Left ventricle myocardium inferior (tissue), 1 donor: ENCODE data around the gene SLC44A2. TPM values are rescaled to one million over a fixed set of nuclear protein-coding genes. Genes with fewer than 3 reads are reported as not detected.
A peak's percentile ranks its signal among the peaks of the same experiment; 100 is the strongest.

ENCODE experiments used
- DNase-seq: peaks from one replicate; pipeline ENCODE4 v3.0.0-alpha.2; 2020
- H3K27ac ChIP-seq: fragments of 200-600 bp; replicated peaks from 2 replicates; pipeline ENCODE4 v1.8.0; 2021
- H3K27me3 ChIP-seq: fragments of 200-600 bp; 2 replicates; pipeline ENCODE4 v1.8.0; 2021; ENCODE audit warnings: low read depth
- H3K36me3 ChIP-seq: fragments of 200-600 bp; 2 replicates; pipeline ENCODE4 v1.8.0; 2021
- H3K4me1 ChIP-seq: fragments of 200-600 bp; 2 replicates; pipeline ENCODE4 v1.8.0; 2021
- H3K4me3 ChIP-seq: fragments of 200-600 bp; 2 replicates; pipeline ENCODE4 v1.8.0; 2021; ENCODE audit warnings: mild to moderate bottlenecking, moderate library complexity
- H3K9me3 ChIP-seq: fragments of 200-600 bp; replicated peaks from 2 replicates; pipeline ENCODE4 v1.8.0; 2021
- CTCF ChIP-seq: fragments of 200-600 bp; IDR thresholded peaks from 2 replicates; pipeline ENCODE4 v1.8.0; 2021; ENCODE audit warnings: antibody characterized with exemption, mild to moderate bottlenecking, borderline replicate concordance
- intact Hi-C: fragments of 100-400 bp; cut with micrococcal nuclease; formaldehyde crosslinking; loops from one replicate; pipeline ENCODE4 v1.11.0; 2022
- total RNA-seq: library from RNA; stranded (reverse); fragmentation: NEBNext Ultra II Directional; extraction: Animal tissue kit (Norgen Biotek cat#: 25700); gene quantifications from one replicate; pipeline ENCODE4 v1.2.1, GENCODE V29; 2021
- donor health status: DM: no; HTN: yes; CAD: no; lungs with severe emphysema.

Gene SLC44A2
- total RNA-seq, 1 donor from 2014 or later = 74.2 TPM

GRCh38 chr19:10604460-10604980, 20.8 kb upstream of the SLC44A2 start:
- Histone ChIP-seq H3K9me3 (no peaks in the 10 kb centered on the region), H3K4me1 (peaks cover 46% of the 10 kb centered on the region), H3K36me3 (no peaks in the 10 kb centered on the region), H3K4me3 (peak overlapping the region; percentile 100), H3K27me3 (no peaks in the 10 kb centered on the region), H3K27ac (peak overlapping the region; percentile 98)
- DNase-seq = peak; percentile 31
- TF ChIP-seq CTCF = no peak
- intact Hi-C loops = no loop called here

DNA sequence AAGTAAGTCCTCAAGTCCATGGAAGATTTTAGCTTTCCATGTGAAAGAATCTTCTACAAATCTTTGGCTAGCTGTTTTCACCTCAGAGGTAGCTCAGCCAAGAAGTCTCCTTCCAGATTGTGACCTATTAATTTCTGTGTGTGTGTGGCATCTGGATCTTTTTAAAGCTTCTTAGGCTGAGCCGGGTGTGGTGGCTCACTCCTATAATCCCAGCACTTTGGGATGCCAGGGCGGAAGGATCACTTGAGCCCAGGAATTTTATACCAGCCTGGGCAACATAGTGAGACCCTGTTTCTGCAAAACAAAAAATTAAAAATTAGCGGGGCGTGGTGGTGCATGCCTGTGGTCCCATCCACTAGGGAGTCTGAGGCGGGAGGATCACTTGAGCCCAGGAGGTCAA, 13.4 kb upstream of the SLC44A2 start:
- Histone ChIP-seq H3K27ac (peak overlapping the region; percentile 87), H3K27me3 (no peaks in the 10 kb centered on the region), H3K36me3 (no peaks in the 10 kb centered on the region), H3K4me3 (peak overlapping the region; percentile 35), H3K4me1 (peaks cover 53% of the 10 kb centered on the region), H3K9me3 (no peaks in the 10 kb centered on the region)
- intact Hi-C loops = no loop called here
- no peak for DNase-seq
- no peak for TF ChIP-seq CTCF

DNA sequence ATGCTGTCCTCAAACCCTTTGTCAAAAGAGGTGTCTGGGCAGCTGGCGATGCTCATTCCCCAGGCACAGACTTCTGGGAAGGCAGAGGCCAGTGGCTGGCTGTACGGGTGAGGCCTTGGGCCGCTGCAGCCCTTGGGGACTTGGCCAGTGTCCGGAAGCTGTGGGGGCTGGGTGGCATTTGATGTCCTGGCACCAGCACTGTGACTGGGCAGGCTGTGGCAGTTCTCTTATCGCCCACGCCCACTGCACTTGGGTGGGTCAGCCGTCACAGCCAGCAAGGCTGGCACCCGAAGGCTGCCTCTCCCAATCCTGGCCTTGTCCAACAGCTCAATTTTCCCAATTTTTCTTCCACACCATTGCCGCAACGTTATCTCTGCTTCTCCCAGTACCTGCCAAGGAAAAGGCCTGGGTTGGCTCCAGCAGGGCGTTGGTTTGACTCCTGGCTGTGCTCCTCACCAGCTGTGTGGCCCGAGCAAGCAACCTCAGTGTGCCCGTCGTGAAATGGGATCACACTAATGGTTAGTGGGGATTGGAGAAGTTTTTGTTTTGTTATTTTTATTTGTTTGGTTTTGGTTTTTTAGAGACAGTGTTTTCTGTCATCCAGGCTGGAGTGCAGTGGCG, 12.7 kb upstream of the SLC44A2 start:
- no peaks in the 10 kb centered on the region for H3K9me3 ChIP-seq
- peaks cover 59% of the 10 kb centered on the region for H3K4me1 ChIP-seq
- peak; percentile 87 for DNase-seq
- H3K36me3 ChIP-seq = no peaks in the 10 kb centered on the region
- no peaks in the 10 kb centered on the region for H3K27me3 ChIP-seq
- intact Hi-C loops = no loop called here
- H3K4me3 ChIP-seq = peak overlapping the region; percentile 35
- no peak for TF ChIP-seq CTCF
- H3K27ac ChIP-seq = peak overlapping the region; percentile 87

DNA sequence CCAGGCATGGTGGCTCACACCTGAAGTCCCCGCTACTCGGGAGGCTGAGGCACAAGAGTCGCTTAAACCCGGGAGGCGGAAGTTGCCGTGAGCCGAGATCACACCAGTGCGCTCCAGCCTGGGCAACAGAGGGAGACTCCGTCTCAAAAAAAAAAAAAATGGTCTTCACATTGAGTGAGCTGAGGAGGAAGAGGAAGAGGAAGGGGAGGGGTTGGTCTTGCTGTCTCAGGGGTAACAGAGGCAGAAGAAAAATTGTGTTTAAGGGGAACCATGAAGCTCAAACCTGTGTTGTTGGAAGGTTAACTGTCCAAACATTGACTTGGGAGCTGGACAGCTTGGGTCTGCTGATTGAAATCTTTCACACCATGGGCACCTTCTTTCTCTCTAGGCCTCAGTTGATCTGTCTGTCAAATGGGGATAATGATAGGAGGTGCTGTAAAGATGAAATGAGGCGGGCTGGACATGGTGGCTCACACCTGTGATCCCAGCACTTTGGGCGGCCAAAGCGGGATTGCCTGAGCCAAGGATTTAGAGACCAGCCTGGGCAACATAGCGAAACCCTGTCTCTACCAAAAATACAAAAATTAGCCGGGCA, 9.8 kb upstream of the SLC44A2 start:
- DNase-seq = no peak
- H3K36me3 ChIP-seq = no peaks in the 10 kb centered on the region
- intact Hi-C loops = no loop called here
- no peaks in the 10 kb centered on the region for H3K9me3 ChIP-seq
- no peak overlapping the region for H3K4me3 ChIP-seq
- peak overlapping the region; percentile 38 for H3K27ac ChIP-seq
- TF ChIP-seq CTCF = no peak
- peaks cover 59% of the 10 kb centered on the region for H3K4me1 ChIP-seq
- H3K27me3 ChIP-seq = no peaks in the 10 kb centered on the region

- DNase-seq = no peak
- no peak for TF ChIP-seq CTCF
- peaks cover 47% of the 10 kb centered on the region for H3K4me1 ChIP-seq
- H3K27me3 ChIP-seq = no peaks in the 10 kb centered on the region
- H3K36me3 ChIP-seq = no peaks in the 10 kb centered on the region
- H3K9me3 ChIP-seq = no peaks in the 10 kb centered on the region
- intact Hi-C loops = no loop called here
- H3K27ac ChIP-seq = peak overlapping the region; percentile 33
- H3K4me3 ChIP-seq = no peak overlapping the region
Measured at GRCh38 chr19:10617409-10618121, 7.8 kb upstream of the SLC44A2 start.
